GM03348 (cell line): ENCODE measurements around the gene GBF1.
A peak's percentile ranks its signal among the peaks of the same experiment; 100 is the strongest.
"Not testable (repeated sequence)": the region's sequence is repeated elsewhere in the genome, so short reads cannot be mapped to it uniquely, and the experiment has no call there.

ENCODE experiments used
- DNase-seq: peaks from one replicate; pipeline ENCODE4 v3.0.0; 2012; ENCODE audit warnings: low spot score

Gene GBF1, protein sequence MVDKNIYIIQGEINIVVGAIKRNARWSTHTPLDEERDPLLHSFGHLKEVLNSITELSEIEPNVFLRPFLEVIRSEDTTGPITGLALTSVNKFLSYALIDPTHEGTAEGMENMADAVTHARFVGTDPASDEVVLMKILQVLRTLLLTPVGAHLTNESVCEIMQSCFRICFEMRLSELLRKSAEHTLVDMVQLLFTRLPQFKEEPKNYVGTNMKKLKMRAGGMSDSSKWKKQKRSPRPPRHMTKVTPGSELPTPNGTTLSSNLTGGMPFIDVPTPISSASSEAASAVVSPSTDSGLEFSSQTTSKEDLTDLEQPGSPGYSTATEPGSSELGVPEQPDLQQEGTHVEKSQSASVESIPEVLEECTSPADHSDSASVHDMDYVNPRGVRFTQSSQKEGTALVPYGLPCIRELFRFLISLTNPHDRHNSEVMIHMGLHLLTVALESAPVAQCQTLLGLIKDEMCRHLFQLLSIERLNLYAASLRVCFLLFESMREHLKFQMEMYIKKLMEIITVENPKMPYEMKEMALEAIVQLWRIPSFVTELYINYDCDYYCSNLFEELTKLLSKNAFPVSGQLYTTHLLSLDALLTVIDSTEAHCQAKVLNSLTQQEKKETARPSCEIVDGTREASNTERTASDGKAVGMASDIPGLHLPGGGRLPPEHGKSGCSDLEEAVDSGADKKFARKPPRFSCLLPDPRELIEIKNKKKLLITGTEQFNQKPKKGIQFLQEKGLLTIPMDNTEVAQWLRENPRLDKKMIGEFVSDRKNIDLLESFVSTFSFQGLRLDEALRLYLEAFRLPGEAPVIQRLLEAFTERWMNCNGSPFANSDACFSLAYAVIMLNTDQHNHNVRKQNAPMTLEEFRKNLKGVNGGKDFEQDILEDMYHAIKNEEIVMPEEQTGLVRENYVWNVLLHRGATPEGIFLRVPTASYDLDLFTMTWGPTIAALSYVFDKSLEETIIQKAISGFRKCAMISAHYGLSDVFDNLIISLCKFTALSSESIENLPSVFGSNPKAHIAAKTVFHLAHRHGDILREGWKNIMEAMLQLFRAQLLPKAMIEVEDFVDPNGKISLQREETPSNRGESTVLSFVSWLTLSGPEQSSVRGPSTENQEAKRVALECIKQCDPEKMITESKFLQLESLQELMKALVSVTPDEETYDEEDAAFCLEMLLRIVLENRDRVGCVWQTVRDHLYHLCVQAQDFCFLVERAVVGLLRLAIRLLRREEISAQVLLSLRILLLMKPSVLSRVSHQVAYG (N-terminal part only)

DNA sequence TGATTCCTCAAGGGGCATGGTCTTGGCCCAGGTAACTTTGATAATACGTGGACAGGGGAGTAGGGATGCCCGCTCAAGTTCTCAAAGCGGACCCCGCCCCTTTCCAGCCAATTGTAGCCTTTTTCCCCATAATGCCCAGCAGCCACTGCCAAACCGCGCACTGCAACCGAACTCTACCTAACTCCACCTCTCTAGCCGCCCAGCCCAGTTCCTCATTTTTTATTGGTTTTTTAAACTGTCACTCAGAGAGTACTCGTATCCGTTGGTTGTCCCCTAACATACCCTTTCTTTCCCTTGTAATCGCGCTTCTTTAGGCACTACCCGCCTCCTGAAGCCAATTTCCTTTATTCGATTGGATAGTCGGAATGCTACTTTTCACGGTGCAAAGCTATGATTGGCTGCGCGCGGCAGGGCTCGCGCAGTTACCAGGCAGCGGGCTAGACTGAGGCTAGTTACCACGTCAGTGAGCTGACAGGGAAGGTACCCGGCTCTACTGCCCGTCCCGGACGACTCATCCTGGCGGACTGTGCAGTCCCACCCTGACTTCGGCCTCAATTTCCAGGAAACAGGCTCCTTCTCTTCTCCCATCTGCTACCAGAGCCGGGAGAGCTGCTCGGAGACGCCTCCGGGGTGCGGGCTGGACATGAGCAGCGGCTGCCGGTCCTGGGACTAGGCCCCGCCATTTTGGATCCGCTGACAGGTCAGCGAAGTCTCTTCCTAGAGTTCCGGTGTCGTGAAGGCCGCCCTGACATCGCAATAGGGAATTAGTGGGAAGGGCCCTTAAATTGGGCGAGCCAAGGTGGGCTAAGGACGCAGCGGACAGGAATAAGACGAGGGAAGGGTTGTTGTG is at the start of gene GBF1:
GBF1 (plus strand) TSS at position 451 of the 850 bp plus-strand sequence. CDS start 13,407 bp downstream, outside the sequence.
- peak; percentile 98 for DNase-seq

DNA sequence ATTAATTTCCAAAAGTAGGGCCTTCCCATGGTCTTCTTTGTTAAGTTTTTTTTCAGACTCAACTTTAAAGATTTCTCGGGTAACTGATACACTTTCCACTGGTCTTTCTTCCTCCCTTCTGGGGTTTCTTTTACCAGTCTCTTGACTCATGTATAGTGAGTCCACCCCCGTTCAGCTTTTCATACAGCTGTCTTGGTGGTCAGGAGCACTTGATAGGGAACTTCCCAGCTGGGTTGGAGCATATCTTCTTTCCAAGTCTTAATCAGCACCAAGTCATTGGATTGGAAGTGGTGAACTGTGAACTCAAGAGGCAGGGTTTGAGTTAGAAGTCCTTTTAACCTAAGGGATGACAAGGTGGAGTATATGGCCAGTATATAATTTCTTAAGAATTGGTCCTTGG is 48.4 kb upstream of the GBF1 start:
- no peak for DNase-seq

DNA sequence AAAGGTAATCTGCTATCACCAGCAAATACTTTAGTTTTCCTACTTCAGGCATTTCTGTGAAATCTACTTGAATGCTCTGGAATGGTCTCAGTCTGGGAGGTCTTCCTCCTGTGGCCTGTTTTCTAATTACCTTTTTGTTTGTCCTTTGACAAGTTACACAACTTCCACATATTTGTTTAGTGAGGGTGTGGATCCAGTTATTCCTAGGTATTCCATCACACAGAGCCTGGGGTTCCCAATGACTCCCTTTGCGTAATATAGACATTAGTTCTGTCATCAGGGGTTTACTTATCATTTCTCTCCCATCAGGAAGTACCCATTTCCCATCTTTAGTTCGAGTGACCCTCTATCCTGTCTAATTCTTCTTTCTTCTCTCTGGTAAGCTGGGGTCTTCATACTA is 47.3 kb upstream of the GBF1 start:
- no peak for DNase-seq

DNA sequence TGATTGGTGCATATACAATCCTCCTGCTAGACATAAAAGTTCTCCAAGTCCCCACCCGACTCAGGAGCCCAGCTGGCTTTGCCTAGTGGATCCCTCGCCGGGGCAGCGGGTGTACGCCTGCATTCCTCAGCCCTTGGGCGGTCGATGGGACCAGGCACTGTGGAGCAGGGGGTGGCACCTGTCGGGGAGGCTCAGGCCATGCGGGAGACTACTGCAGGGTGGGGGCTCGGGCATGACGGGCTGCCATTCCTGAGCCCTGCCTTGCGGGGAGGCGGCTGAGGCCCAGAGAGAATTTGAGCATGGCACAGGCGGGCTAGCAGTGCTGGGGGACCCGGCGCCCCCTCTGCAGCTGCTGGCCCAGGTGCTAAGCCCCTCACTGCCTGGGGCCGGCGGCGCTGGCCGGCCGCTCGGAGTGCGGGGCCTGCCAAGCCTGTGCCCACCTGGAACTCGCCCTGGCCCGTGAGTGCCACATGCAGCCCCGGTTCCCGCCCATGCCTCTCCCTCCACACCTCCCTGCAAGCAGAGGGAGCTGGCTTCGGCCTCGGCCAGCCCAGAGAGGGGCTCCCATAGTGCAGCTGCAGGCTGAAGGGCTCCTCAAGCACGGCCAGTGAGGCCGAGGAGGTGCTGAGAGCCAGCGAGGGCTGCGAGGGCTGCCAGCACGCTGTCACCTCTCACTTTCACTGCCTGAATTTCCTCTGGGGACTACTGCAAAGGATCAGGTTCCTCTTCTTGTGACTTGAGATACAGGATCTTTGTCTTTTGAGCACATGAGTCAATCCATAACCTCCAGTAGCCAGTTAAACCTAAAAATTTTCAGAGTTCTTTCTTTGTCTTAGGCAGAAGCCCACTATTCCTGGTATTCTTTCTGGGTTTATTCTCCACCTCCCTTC is 44.3 kb upstream of the GBF1 start:
- DNase-seq, result no peak

DNA sequence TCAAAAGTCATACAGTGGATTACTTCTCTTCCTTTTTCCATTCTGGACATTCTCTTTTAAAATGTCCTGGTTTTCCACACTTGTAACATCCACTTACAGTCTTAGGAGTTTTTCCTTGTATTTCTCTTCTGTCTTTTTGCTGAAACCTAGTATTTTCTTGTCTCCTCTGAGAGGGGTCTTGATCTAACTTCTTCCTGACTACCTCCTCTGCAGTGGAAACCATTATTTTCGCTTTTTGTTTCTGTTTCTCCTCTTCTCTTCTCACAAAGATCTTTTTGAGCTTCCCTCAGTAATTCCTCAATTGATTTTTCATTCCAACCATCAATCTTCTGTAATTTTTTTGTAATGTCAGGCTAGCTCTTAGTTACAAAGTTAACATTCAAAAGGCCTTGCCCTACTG is 42.9 kb upstream of the GBF1 start:
- no peak for DNase-seq

DNA sequence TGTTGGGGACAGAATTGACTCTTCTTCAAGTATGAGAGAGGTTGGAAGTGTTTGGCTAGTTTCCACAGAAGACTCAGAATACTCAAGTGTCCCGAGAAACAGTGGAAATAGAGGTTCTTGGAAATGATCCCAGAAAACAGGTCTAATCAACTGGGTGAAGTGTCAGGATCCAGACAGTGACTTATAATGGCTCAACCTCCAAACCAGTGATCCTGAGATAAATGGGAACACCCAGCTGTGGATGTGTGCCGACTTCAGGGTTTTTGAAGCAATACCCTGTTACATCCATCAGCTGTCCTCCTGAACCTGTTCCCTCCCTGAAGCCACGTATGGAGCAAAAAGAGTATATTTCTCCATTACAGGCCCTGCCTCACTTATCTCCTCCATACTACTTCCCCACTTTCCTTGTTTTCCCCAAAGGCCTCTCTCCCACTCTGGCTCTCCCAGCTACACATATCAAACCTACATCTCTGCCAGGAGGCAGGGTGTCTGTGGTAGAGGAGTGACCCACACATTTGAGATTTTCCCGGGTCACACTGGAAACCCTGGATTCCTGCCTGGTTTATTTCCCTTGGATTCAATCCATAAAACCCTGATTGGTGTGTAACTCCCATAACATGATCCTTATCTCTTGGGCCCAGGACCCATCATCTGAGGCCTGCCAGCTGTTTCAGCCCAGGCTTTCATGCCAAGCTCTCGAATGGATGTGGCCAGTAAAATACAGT is 36.9 kb upstream of the GBF1 start:
- DNase-seq, result no peak

DNA sequence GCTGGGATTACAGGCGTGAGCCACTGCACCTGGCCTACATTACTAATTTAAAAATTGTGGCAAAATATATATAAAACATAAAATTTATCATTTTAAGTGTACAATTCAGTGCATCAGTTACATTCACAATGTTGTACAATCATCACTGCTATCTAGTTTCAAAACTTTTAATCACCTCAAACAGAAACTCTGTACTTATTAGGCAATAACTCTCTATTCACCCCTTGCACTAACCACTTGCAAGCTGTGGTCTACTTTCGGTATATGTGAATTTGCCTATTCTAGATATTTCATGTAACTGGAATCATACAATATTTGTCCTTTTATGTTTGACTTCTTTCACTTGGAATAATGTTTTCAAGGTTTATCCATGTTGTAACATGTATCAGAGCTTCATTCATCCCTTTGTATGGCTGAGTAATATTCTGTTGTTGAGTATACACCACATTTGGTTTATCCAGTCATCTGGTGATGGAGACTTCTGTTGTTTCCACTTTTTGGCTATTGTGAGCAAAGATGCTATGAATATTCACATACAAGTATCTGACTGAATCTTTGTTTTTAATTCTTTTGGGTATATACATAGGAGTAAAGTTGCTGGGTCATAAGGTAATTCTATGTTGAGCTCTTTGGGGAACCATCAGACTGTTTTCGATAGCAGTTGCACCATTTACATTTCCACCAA is 33.6 kb upstream of the GBF1 start:
- DNase-seq, result no peak

DNA sequence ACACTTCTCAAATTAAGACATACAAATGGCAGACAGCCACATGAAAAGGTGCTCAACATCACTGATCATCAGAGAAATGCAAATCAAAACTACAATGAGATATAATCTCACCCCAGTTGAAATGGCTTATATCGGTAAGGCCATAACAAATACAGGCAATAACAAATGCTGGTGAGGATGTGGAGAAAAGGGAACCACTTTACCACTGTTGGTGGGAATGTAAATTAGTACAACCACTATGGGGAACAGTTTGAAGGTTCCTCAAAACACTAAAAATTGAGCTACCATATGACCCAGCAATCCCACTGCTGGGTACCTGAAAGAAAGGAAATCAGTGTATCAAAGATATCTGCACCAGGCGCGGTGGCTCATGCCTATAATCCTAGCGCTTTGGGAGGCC is 31.7 kb upstream of the GBF1 start:
- DNase-seq, result not testable (repeated sequence)

DNA sequence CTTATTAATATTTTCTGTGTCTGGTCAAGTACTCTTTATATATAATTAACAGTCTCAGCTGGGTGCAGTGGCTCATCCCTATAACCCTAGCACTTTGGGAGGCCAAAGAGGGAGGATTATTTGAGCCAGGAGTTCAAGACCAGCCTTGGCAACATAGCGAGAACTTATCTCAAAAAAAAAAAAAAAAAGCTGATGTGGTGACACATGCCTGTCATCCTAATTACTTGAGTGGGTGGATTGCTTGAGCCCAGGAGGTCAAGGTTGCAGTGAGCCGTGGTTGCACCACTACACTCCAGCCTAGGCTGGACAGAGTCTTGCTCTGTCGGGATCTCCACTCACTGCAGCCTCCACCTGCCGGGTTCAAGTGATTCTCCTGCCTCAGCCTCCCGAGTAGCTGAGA is 26.0 kb upstream of the GBF1 start:
- no peak for DNase-seq

DNA sequence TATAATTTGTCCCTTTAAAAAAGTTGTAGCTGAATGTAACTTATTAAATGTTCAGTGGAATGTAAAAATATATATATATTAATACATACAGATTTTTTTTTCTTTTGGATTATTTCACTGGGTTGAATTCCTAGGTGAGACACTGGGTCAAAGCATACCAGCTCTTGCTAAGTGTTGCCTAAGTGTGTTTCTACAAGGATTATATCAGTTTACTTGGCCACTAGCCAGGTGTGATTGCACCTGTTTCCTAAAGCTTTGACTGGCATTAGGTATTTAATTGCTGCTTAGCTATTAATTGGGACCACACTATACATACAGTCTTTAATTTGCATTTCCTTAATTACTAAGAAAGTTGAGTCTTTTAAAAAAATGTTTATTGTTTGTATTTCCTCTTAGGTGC is 24.7 kb upstream of the GBF1 start:
- no peak for DNase-seq

DNA sequence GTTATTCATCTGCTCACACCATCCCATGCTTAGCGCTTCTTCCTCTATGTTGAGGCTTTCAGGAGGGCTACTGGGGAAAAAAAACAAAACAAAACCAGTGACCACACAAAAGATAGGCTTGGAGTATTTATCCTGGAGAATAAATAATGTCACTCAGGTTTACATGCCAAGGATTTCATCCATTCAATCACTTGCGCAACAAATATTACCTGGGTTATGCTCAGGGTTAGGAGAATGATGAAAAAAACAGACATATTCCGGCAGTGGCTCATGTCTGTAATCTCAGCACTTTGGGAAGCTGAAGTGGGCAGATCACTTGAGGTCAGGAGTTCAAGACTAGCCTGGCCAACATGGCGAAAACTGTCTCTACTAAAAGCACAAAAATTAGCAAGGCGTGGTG is 22.5 kb upstream of the GBF1 start:
- no peak for DNase-seq

DNA sequence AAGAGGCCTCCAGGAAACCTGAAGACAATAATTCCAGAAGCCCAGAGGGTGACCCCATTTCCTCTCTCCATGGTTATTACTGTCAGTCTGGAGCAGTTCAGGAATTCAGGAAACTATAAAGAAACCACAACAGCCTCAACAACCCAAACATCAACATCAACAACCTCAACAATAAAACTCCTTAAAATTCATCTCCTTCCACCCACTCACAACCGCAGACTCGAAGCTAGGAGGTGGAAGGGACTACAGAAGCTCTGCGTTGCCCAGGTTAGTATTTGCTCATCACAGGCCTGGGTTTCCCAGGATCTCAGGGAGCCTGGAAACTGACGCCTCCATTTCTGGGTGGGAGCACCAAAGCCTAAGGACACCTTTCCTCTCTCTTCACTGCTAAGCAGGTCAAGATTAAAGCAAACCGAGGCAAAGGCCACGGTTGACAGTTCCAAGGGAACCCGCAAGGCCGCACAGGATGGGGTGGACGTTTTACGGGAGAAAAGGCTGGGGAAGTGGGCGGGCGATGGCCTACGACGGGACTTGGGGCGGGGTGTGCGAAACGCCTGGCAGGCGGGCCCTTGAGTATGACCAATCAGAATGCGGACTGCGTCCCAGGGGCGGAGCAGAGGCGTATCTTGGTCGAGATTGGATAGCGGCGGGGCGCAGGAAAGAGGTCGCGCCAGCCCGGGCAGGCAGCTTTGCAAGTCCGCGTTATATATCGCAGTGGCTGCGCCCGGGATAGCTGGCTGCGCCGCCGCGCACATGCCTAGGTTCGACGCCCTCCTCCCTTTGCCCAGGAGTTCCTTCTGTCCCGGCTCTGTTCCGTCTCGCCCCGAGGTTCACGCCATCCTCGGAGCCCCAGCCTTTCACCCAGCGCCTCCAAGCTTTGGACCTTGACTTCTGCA is 19.4 kb upstream of the GBF1 start, which contains the start of gene ELOVL3:
ELOVL3 (plus strand) TSS at position 654 of the 896 bp plus-strand sequence. CDS start 250 bp downstream, outside the sequence.
- DNase-seq, result peak; percentile 98

DNA sequence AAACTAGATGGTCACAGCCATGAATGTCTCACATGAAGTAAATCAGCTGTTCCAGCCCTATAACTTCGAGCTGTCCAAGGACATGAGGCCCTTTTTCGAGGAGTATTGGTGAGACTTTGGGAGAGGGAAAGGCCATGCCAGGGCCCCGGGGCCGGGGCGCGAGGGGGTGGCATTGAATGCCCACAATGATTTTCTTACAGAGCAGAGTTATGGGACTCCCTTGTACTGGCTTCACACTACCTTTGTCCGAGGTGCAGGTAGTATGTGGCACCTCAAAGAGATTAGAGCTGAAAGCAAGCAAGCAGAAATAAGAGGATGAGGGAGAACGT is 18.8 kb upstream of the GBF1 start:
- no peak for DNase-seq

DNA sequence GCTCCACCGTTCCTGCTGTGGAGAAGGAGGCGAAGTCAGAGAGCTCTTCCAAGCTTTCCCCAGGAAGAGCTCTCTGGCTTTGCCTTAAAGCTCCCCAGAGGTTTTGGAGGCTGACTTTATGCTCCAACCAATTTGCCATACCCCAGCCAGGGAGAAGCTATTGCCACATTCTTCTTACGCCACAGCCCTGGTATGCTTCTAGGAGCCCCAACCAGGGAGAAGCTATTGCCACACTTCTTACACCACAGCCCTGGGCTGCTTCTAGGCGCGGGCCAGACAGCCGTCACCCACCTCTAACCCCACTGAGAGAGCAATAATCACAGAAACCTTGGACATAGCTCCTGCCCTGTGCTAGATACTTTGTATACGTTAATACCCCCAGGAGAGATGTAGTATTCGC is 18.3 kb upstream of the GBF1 start:
- DNase-seq, result peak; percentile 89

DNA sequence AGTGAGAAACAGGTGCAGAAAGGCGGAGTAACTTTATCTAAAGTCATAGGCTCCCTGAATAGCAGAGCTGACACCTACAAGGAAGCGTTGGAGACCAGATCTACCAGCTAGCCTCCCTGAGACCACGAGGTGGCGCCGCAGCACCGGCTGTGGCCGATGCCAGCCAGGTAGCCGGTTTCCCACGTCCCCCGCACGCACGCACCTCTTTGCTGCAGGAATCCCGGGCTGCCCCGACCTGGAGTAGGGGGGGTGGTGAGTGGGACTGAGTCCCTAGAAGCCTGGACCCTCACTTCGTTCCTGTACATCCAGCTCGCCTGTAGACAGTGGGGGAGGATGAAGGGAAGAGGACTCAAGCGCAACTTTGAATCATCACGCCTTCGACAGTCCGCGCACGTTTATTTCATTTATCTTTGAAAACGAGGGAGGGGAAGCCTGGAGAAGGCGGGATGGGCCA is 15.5 kb upstream of the GBF1 start:
- DNase-seq, result peak; percentile 85

DNA sequence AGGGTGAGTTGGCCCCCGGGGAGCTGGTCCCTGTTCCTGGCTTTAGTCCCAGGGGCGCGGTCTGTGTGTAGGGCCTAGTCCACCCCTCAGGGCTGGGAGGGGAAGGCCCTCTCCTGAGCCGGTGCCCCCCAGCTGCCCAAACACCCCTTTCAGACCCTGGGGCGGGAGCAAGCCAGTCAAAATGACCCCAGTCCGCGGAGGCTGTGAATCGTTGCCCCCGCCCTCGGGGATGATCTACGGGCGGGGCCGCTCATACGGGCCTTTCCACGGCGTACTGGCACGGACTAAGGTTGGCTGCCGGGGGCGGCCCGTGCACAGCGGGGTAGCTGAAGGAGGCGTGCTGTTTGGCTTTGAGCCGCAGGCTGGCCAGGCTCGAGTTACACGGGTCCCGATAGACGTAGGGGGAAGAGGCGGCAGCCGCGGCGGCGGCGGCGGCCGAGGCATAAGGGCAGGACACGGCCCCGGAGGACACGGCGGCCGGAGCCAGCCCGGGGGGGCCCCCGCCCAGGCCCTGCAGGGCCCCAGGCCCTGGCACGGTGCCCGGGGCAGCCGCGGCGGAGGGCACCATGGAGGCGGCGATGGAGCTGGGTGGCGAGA is 15.0 kb upstream of the GBF1 start:
- peak; percentile 43 for DNase-seq

DNA sequence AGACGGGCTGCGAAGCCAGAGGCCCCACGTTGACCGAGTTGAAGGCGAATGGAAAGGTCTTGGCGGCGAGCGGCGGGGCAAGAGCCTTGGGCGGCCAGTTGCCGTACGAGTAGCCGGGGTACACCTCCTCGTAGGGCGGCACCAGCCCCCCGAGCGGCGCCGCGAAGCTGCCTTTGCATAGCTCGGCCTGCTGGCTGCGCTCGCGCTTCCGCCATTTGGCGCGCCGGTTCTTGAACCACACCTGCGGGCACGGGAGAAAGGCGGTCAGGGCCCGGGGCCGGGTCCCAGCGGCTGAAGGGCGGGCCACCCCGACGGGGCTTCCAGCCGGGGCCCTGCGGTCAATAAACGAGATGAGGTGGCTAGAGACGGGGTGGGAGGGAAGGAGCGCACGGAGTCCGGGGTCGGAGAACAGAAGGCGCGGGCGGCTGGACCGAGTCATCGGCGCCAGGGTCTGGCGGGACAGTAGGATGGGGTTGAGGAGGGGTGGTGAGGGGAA is 14.4 kb upstream of the GBF1 start:
- peak; percentile 20 for DNase-seq
